ENCODE results near the gene TNFRSF11A. TPM values are rescaled to one million over a fixed set of nuclear protein-coding genes. Genes with fewer than 3 reads are reported as not detected.

TNFRSF11A gene
- total RNA-seq, 6 donors from 2014 or later = 1.7 to 5.9 (median 4.4) TPM

GRCh38 chr18:62323483-62324180 is 1.5 kb upstream of the TNFRSF11A start:
- Histone ChIP-seq H3K27ac (no peak overlapping the region), H3K4me3 (no peak overlapping the region), H3K9me3 (no peaks in the 10 kb centered on the region), H3K27me3 (peaks cover 0 to 20% (median 6%) of the 10 kb centered on the region in 4 donors), H3K4me1 (peaks cover 23 to 31% (median 26%) of the 10 kb centered on the region in 4 donors), H3K36me3 (no peaks in the 10 kb centered on the region)
- WGBS, 2 donors = 31 to 44% methylated on average over 6 of the region's 6 CpGs
- no peak for DNase-seq
- no peak for ATAC-seq (ENCODE audit: low FRiP score in 2 of 2)
- no peak for TF ChIP-seq POLR2A (IDR thresholded peaks at IDR 0.05)
- TF ChIP-seq, protein P1, sequence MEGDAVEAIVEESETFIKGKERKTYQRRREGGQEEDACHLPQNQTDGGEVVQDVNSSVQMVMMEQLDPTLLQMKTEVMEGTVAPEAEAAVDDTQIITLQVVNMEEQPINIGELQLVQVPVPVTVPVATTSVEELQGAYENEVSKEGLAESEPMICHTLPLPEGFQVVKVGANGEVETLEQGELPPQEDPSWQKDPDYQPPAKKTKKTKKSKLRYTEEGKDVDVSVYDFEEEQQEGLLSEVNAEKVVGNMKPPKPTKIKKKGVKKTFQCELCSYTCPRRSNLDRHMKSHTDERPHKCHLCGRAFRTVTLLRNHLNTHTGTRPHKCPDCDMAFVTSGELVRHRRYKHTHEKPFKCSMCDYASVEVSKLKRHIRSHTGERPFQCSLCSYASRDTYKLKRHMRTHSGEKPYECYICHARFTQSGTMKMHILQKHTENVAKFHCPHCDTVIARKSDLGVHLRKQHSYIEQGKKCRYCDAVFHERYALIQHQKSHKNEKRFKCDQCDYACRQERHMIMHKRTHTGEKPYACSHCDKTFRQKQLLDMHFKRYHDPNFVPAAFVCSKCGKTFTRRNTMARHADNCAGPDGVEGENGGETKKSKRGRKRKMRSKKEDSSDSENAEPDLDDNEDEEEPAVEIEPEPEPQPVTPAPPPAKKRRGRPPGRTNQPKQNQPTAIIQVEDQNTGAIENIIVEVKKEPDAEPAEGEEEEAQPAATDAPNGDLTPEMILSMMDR (IDR thresholded peaks at IDR 0.05) = no peak
- TF ChIP-seq EP300 (IDR thresholded peaks at IDR 0.05) = no peak
- no peak for TF ChIP-seq POLR2AphosphoS5 (IDR thresholded peaks at IDR 0.05)

DNA sequence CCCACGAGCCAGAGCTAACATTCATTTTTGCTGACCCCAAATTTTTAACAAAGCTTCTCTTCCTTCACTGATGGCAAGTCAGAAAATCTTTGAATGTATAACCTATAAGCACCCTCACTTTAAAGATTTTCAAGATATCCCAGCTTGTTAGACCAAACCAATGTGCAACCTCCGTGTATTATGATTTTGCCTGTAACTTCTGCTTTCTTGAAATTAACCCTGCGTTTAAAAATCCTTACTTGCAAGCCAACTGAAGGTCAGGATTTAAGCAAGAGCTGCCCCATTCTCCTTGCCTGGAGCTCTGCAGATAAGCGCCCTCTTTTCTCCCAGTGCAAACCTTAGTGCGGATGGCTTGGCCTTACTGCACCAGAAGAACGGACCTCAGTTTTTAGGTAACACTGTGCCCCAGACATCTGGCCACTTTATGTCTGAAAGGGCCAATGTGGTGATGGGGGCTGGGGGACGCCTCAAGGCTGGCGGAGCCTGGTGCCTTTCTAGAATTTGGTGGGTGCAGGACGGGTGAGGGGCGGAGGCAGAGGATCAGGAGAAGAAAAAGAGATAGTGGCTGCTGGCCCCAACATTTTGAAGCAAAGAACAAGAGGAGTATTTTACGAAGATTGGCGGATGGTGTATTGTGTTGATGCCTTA is 805 bp upstream of the TNFRSF11A start:
- Histone ChIP-seq H3K27me3 (peaks cover 0 to 20% (median 6%) of the 10 kb centered on the region in 4 donors), H3K4me1 (peaks cover 23 to 33% (median 26%) of the 10 kb centered on the region in 4 donors), H3K9me3 (no peaks in the 10 kb centered on the region), H3K4me3 (peak overlapping the region in 3 of 4 donors; percentile 49 to 62 (median 58)), H3K36me3 (no peaks in the 10 kb centered on the region), H3K27ac (no peak overlapping the region)
- WGBS, 2 donors = 41 to 44% methylated on average over 12 of the region's 12 CpGs
- TF ChIP-seq POLR2A (IDR thresholded peaks at IDR 0.05) (no peak), POLR2AphosphoS5 (IDR thresholded peaks at IDR 0.05) (no peak)
- ATAC-seq (ENCODE audit: low FRiP score in 2 of 2) = no peak
- no peak for DNase-seq

- no peaks in the 10 kb centered on the region for H3K9me3 ChIP-seq
- no peak overlapping the region for H3K27ac ChIP-seq
- TF ChIP-seq, protein P1 (IDR thresholded peaks at IDR 0.05) = no peak
- TF ChIP-seq POLR2AphosphoS5 (IDR thresholded peaks at IDR 0.05) (no peak), POLR2A (IDR thresholded peaks at IDR 0.05) (no peak), EP300 (IDR thresholded peaks at IDR 0.05) (no peak)
- ATAC-seq (ENCODE audit: low FRiP score in 2 of 2) (peak in 1 of 2 donors; percentile 46), DNase-seq (peak; percentile 47 to 86)
- peaks cover 26 to 41% (median 30%) of the 10 kb centered on the region in 4 donors for H3K4me1 ChIP-seq
- peak overlapping the region; percentile 27 to 62 (median 54) for H3K4me3 ChIP-seq
- no peaks in the 10 kb centered on the region for H3K36me3 ChIP-seq
- peaks cover 0 to 20% (median 6%) of the 10 kb centered on the region in 4 donors for H3K27me3 ChIP-seq
- 6 to 8% methylated on average over 32 to 45 of the region's 45 CpGs for WGBS, 2 donors
These were observed 916 bp downstream of the TNFRSF11A start for GRCh38 chr18:62325806-62326645.

- H3K4me1 ChIP-seq = peaks cover 26 to 41% (median 30%) of the 10 kb centered on the region in 4 donors
- WGBS, 2 donors = 61 to 72% methylated on average over 11 to 12 of the region's 12 CpGs
These were observed 1.7 kb downstream of the TNFRSF11A start for GRCh38 chr18:62326646-62327348.

GRCh38 chr18:62327977-62328376 is 2.9 kb downstream of the TNFRSF11A start:
- no peak for ATAC-seq (ENCODE audit: low FRiP score in 2 of 2)
- H3K9me3 ChIP-seq = no peaks in the 10 kb centered on the region
- peaks cover 26 to 41% (median 30%) of the 10 kb centered on the region in 4 donors for H3K4me1 ChIP-seq
- H3K36me3 ChIP-seq = no peaks in the 10 kb centered on the region
- WGBS, 2 donors = 80 to 87% methylated on average over 7 of the region's 7 CpGs
- DNase-seq = no peak
- TF ChIP-seq POLR2A (IDR thresholded peaks at IDR 0.05) (no peak), POLR2AphosphoS5 (IDR thresholded peaks at IDR 0.05) (no peak), EP300 (IDR thresholded peaks at IDR 0.05) (no peak)
- TF ChIP-seq, protein P1 (IDR thresholded peaks at IDR 0.05) = no peak
- H3K27me3 ChIP-seq = peaks cover 0 to 20% (median 6%) of the 10 kb centered on the region in 4 donors
- H3K27ac ChIP-seq = no peak overlapping the region
- no peak overlapping the region for H3K4me3 ChIP-seq

More at GRCh38 chr18:62326646-62327348, 1.7 kb downstream of the TNFRSF11A start:
- Histone ChIP-seq H3K27me3 (peaks cover 0 to 20% (median 6%) of the 10 kb centered on the region in 4 donors), H3K4me3 (peak overlapping the region in 2 of 4 donors; percentile 58 to 62), H3K27ac (no peak overlapping the region), H3K36me3 (no peaks in the 10 kb centered on the region), H3K9me3 (no peaks in the 10 kb centered on the region)
- TF ChIP-seq POLR2A (IDR thresholded peaks at IDR 0.05) (no peak), EP300 (IDR thresholded peaks at IDR 0.05) (no peak), POLR2AphosphoS5 (IDR thresholded peaks at IDR 0.05) (no peak)
- no peak for ATAC-seq (ENCODE audit: low FRiP score in 2 of 2)
- no peak for DNase-seq
